ENCODE measurements around the gene OSM.
"Not testable (repeated sequence)": the region's sequence is repeated elsewhere in the genome, so short reads cannot be mapped to it uniquely, and the experiment has no call there.

OSM gene

DNA sequence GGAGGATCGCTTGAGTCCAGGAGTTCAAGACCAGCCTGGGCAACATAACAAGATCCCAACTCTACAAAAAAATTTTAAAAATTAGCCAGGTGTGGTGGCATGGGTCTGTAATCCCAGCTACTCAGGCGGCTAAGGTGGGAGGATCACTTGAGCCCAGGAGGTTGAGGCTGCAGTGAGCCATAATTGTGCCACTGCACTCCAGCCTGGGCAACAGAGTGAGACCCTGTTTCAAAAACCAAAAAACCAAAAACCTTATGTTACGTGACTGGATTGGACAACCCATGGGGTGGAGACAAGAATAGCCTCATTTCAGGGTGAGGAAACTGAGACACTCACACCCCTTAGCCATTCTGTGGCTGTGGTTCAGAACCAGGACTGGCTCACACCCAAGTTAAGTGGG, 50.4 kb downstream of the OSM start:
- POLR2A ChIA-PET; H3K9me3 ChIP-seq (ENCODE audit: control insufficient read depth, insufficient read depth, low read depth, low read length); H3K27ac ChIP-seq (ENCODE audit: extremely low read depth, low read depth, low read length); CTCF ChIA-PET; H3K4me3 ChIP-seq (ENCODE audit: low read depth, low read length); H3K36me3 ChIP-seq (ENCODE audit: control insufficient read depth in 2 of 2, insufficient read depth in 1 of 2, low read length in 2 of 2); H3K4me1 ChIP-seq (ENCODE audit: control insufficient read depth, insufficient read depth, low read length): not testable (repeated sequence)
- TF ChIP-seq ZNF121 (tag by site-specific recombination; IDR thresholded peaks at IDR 0.05): peak; percentile 68

DNA sequence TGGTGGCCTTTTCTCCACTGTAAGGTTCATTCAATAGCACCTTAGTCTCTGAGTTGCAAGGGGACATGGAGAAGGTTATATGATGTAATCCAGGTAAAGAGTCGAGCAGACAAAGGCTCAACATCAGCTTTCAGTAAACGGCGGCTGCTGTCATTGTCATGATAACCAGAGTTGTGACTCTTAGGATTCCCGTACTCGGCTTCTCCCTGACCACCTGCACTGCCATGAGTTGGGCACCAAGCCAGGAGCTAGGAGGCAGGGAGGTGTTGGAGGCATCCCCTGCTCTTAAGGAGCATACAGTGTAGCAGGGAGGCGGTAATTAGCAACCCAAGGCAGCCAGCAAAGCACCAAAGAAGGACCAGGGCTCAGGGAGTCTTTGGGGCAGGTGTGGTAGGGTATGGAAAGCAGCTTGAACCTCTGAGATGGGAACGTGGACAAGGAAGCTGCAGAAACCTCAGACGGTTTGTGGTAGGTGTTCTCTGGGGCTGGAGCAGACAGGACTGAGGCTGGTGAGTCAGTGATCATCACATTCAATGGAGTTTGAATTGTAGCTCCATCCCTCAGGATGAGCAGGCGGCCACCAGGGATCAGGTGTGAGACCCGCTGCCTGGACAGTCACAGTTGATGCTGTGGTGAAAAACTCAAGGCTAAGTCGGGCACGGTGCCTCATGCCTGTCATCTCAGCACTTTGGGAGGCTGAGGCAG, 51.8 kb downstream of the OSM start:
- Histone ChIP-seq H3K36me3 (ENCODE audit: control insufficient read depth in 2 of 2, insufficient read depth in 1 of 2, low read length in 2 of 2) (no peaks in the 10 kb centered on the region), H3K4me3 (ENCODE audit: low read depth, low read length) (no peak overlapping the region), H3K9me3 (ENCODE audit: control insufficient read depth, insufficient read depth, low read depth, low read length) (no peaks in the 10 kb centered on the region), H3K27ac (ENCODE audit: extremely low read depth, low read depth, low read length) (no peak overlapping the region), H3K4me1 (ENCODE audit: control insufficient read depth, insufficient read depth, low read length) (no peaks in the 10 kb centered on the region)
- ChIA-PET CTCF (interaction anchor here (0.5 to 2.0 kb wide), 8 partner anchors 9 to 125 kb away, joined by 3 to 8 read pairs (median 3); no protein-coding TSS in a partner anchor), POLR2A (interaction anchor here (0.5 kb wide), 1 partner anchor 1531 kb away, joined by 3 read pairs; no protein-coding TSS in a partner anchor)
- TF ChIP-seq GLIS1 (tag by site-specific recombination; IDR thresholded peaks at IDR 0.05) (peak; percentile 39; the same call in 1 of the 2 replicates), ZNF274 (IDR thresholded peaks at IDR 0.05; ENCODE audit: low read length) (no peak), ZNF274 (tag by site-specific recombination; IDR thresholded peaks at IDR 0.05; ENCODE audit: borderline replicate concordance) (no peak), SETDB1 (IDR thresholded peaks at IDR 0.05; ENCODE audit: insufficient read length, low read length) (no peak), ZSCAN30 (tag by site-specific recombination; IDR thresholded peaks at IDR 0.05) (no peak)
- TF ChIP-seq, protein P1, sequence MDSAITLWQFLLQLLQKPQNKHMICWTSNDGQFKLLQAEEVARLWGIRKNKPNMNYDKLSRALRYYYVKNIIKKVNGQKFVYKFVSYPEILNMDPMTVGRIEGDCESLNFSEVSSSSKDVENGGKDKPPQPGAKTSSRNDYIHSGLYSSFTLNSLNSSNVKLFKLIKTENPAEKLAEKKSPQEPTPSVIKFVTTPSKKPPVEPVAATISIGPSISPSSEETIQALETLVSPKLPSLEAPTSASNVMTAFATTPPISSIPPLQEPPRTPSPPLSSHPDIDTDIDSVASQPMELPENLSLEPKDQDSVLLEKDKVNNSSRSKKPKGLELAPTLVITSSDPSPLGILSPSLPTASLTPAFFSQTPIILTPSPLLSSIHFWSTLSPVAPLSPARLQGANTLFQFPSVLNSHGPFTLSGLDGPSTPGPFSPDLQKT (IDR thresholded peaks at IDR 0.05; ENCODE audit: borderline replicate concordance, low read depth, low read length): no peak

DNA sequence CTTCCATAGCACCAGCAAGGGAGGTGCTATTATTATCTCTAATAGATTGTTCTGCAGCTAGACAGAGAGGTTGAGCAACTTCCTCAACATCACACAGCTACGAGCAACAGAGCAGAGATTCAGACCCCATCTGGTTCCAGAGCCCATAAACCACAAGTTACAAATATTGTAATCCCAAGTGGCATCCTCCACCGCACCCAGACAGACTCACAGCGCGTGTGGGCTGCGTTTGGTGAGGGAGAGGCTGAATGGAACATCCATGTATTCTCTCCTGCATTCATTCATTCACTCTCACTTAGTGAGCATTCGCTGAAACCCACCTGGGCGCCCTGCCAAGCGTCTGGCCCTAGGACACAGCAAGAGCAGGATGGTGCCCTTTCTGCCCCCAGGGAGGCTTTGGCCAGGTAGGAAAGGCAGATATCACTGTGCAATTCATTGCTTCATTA, 53.6 kb downstream of the OSM start:
- Histone ChIP-seq H3K4me1 (ENCODE audit: control insufficient read depth, insufficient read depth, low read length) (no peaks in the 10 kb centered on the region), H3K9me3 (ENCODE audit: control insufficient read depth, insufficient read depth, low read depth, low read length) (no peaks in the 10 kb centered on the region), H3K36me3 (ENCODE audit: control insufficient read depth in 2 of 2, insufficient read depth in 1 of 2, low read length in 2 of 2) (no peaks in the 10 kb centered on the region), H3K27ac (ENCODE audit: extremely low read depth, low read depth, low read length) (no peak overlapping the region), H3K4me3 (ENCODE audit: low read depth, low read length) (no peak overlapping the region)
- ChIA-PET CTCF (no interaction called here), POLR2A (no interaction called here)
- 0 out of 2 replicates have a peak, but pooled peaks have one; percentile 70 for TF ChIP-seq ZNF768 (tag by site-specific recombination; IDR thresholded peaks at IDR 0.05)
- no peak for TF ChIP-seq ZNF350 (tag by site-specific recombination; IDR thresholded peaks at IDR 0.05)
